ENCODE data around the gene TMEM14C.

TMEM14C gene

GRCh38 chr6:10722820-10723566 is at the start of gene TMEM14C:
TMEM14C (plus strand) TSS chr6:10723070; CDS start chr6:10724614, 1,544 bp downstream.
- Histone ChIP-seq H3K4me2 (peak within 1 kb of the TSS; percentile 90), H3K27me3 (no peaks in the 10 kb centered on the region), H3K27ac (peak within 1 kb of the TSS; percentile 79), H3K4me3 (peak within 1 kb of the TSS; percentile 77), H3K9me3 (peaks cover 25% of the 10 kb centered on the region), H3K4me1 (peaks cover 50% of the 10 kb centered on the region), H3K36me3 (peaks cover 20% of the 10 kb centered on the region; the same call in 1 of the 2 replicates), H3K9ac (peak within 1 kb of the TSS; percentile 85), H4K20me1 (no peaks in the 10 kb centered on the region)
- TF ChIP-seq Cebpa-rat (IDR thresholded peaks at IDR 0.05), result no peak

GRCh38 chr6:10676403-10676802 is 46.5 kb upstream of the TMEM14C start:
- H3K4me1 ChIP-seq, result no peaks in the 10 kb centered on the region
- no peak for TF ChIP-seq Cebpa-rat (IDR thresholded peaks at IDR 0.05)
- H3K9me3 ChIP-seq, result 0 out of 2 replicates have a peak, but pooled peaks cover 1% of the 10 kb centered on the region
- no peak overlapping the region for H3K4me2 ChIP-seq
- H3K9ac ChIP-seq, result no peak overlapping the region
- H3K27ac ChIP-seq, result no peak overlapping the region
- no peak overlapping the region for H3K4me3 ChIP-seq
- H4K20me1 ChIP-seq, result no peaks in the 10 kb centered on the region
- H3K27me3 ChIP-seq, result no peaks in the 10 kb centered on the region
- no peaks in the 10 kb centered on the region for H3K36me3 ChIP-seq

- Histone ChIP-seq H3K9ac (no peak overlapping the region), H3K9me3 (peaks cover 10% of the 10 kb centered on the region; the same call in 1 of the 2 replicates), H4K20me1 (no peaks in the 10 kb centered on the region), H3K4me3 (no peak overlapping the region), H3K36me3 (no peaks in the 10 kb centered on the region), H3K4me1 (no peaks in the 10 kb centered on the region), H3K27me3 (no peaks in the 10 kb centered on the region), H3K27ac (no peak overlapping the region), H3K4me2 (no peak overlapping the region)
- TF ChIP-seq Cebpa-rat (IDR thresholded peaks at IDR 0.05), result no peak
Observed at GRCh38 chr6:10678456-10678855, 44.4 kb upstream of the TMEM14C start.

- Histone ChIP-seq H3K4me2 (no peak overlapping the region), H3K4me3 (no peak overlapping the region), H3K9ac (no peak overlapping the region), H3K36me3 (no peaks in the 10 kb centered on the region), H3K4me1 (no peaks in the 10 kb centered on the region), H3K27ac (no peak overlapping the region), H3K27me3 (no peaks in the 10 kb centered on the region), H3K9me3 (peaks cover 10% of the 10 kb centered on the region; the same call in 1 of the 2 replicates), H4K20me1 (no peaks in the 10 kb centered on the region)
- TF ChIP-seq Cebpa-rat (IDR thresholded peaks at IDR 0.05), result no peak
Observed at GRCh38 chr6:10681795-10682194, 41.1 kb upstream of the TMEM14C start.

GRCh38 chr6:10682355-10682988 is 40.4 kb upstream of the TMEM14C start:
- no peaks in the 10 kb centered on the region for H3K36me3 ChIP-seq
- no peak overlapping the region for H3K9ac ChIP-seq
- no peak for TF ChIP-seq Cebpa-rat (IDR thresholded peaks at IDR 0.05)

GRCh38 chr6:10684618-10685017 is 38.3 kb upstream of the TMEM14C start:
- no peak for TF ChIP-seq Cebpa-rat (IDR thresholded peaks at IDR 0.05)
- Histone ChIP-seq H3K4me3 (no peak overlapping the region), H3K27ac (no peak overlapping the region), H3K4me1 (no peaks in the 10 kb centered on the region), H3K27me3 (no peaks in the 10 kb centered on the region), H4K20me1 (no peaks in the 10 kb centered on the region), H3K36me3 (no peaks in the 10 kb centered on the region), H3K9ac (no peak overlapping the region), H3K9me3 (peaks cover 10% of the 10 kb centered on the region; the same call in 1 of the 2 replicates), H3K4me2 (no peak overlapping the region)

More at GRCh38 chr6:10682355-10682988, 40.4 kb upstream of the TMEM14C start:
- Histone ChIP-seq H3K4me1 (no peaks in the 10 kb centered on the region), H3K27ac (no peak overlapping the region), H4K20me1 (no peaks in the 10 kb centered on the region), H3K4me3 (no peak overlapping the region), H3K9me3 (peaks cover 10% of the 10 kb centered on the region; the same call in 1 of the 2 replicates), H3K4me2 (no peak overlapping the region), H3K27me3 (no peaks in the 10 kb centered on the region)

GRCh38 chr6:10685092-10685915 is 37.6 kb upstream of the TMEM14C start:
- Histone ChIP-seq H3K4me1 (no peaks in the 10 kb centered on the region), H3K9ac (no peak overlapping the region), H3K27me3 (no peaks in the 10 kb centered on the region), H3K9me3 (peaks cover 10% of the 10 kb centered on the region; the same call in 1 of the 2 replicates), H3K27ac (no peak overlapping the region), H4K20me1 (no peaks in the 10 kb centered on the region), H3K4me2 (no peak overlapping the region), H3K36me3 (no peaks in the 10 kb centered on the region), H3K4me3 (no peak overlapping the region)
- no peak for TF ChIP-seq Cebpa-rat (IDR thresholded peaks at IDR 0.05)

GRCh38 chr6:10686901-10687300 is 36.0 kb upstream of the TMEM14C start:
- H3K9me3 ChIP-seq, result peaks cover 4% of the 10 kb centered on the region; the same call in 1 of the 2 replicates
- no peak overlapping the region for H3K9ac ChIP-seq
- H3K4me2 ChIP-seq, result no peak overlapping the region
- H3K36me3 ChIP-seq, result no peaks in the 10 kb centered on the region
- H4K20me1 ChIP-seq, result no peaks in the 10 kb centered on the region
- H3K4me1 ChIP-seq, result no peaks in the 10 kb centered on the region
- H3K4me3 ChIP-seq, result no peak overlapping the region
- H3K27ac ChIP-seq, result no peak overlapping the region
- no peak for TF ChIP-seq Cebpa-rat (IDR thresholded peaks at IDR 0.05)
- no peaks in the 10 kb centered on the region for H3K27me3 ChIP-seq

- H3K27me3 ChIP-seq, result no peaks in the 10 kb centered on the region
- no peaks in the 10 kb centered on the region for H3K36me3 ChIP-seq
- H3K9me3 ChIP-seq, result no peaks in the 10 kb centered on the region
- no peak overlapping the region for H3K4me3 ChIP-seq
- H3K4me2 ChIP-seq, result no peak overlapping the region
- no peak for TF ChIP-seq Cebpa-rat (IDR thresholded peaks at IDR 0.05)
- H3K9ac ChIP-seq, result no peak overlapping the region
- H3K4me1 ChIP-seq, result no peaks in the 10 kb centered on the region
- no peaks in the 10 kb centered on the region for H4K20me1 ChIP-seq
- H3K27ac ChIP-seq, result no peak overlapping the region
Observed at GRCh38 chr6:10687582-10687981, 35.3 kb upstream of the TMEM14C start.

Measured in BLaER1 (cell line).